A673 (cell line): ENCODE data around the gene C3orf33. TPM values are rescaled to one million over a fixed set of nuclear protein-coding genes. Genes with fewer than 3 reads are reported as not detected.

ENCODE experiments used
- BruUV-seq: library from RNA; stranded (reverse); fragments of 400-500 nt; replicated peaks from 2 replicates; lab custom pipeline; 2021; lab: Mats Ljungman, UMichigan
- CTCF ChIA-PET: fragments of 300-600 bp; sonication (Branson Sonifier 250); formaldehyde crosslinking; loops from one replicate; lab custom pipeline; 2022; ENCODE audit warnings: antibody characterized with exemption; lab: Charles Lee
- POLR2A ChIA-PET: fragments of 300-600 bp; sonication (Branson Sonifier 250); formaldehyde crosslinking; loops from one replicate; lab custom pipeline; 2022; ENCODE audit warnings: antibody characterized with exemption; ENCODE audit not compliant: low non-redundant PET; lab: Charles Lee
- DNase-seq: peaks from one replicate; pipeline ENCODE4 v3.0.0-alpha.2; 2015; ENCODE audit warnings: low spot score
- H3K27ac ChIP-seq: fragments of 200-600 bp; sonication (generic); 2 replicates; pipeline ENCODE4 v1.5.1; 2016; ENCODE audit warnings: mixed run types, low read depth, mild to moderate bottlenecking, mixed read lengths, antibody characterized with exemption, low read length; ENCODE audit not compliant: poor library complexity, severe bottlenecking
- H3K27me3 ChIP-seq: fragments of 200-600 bp; sonication (generic); replicated peaks from 2 replicates; pipeline ENCODE4 v1.6.1; 2017; ENCODE audit warnings: mixed run types, low read depth, mild to moderate bottlenecking, mixed read lengths, antibody characterized with exemption, low read length; ENCODE audit not compliant: insufficient read depth, poor library complexity
- H3K36me3 ChIP-seq: fragments of 200-600 bp; sonication (generic); 2 replicates; pipeline ENCODE4 v1.6.1; 2016; ENCODE audit warnings: mixed run types, mild to moderate bottlenecking, mixed read lengths, antibody characterized with exemption, low read length; ENCODE audit not compliant: insufficient read depth, poor library complexity, severe bottlenecking
- H3K4me1 ChIP-seq: fragments of 200-600 bp; sonication (generic); 2 replicates; pipeline ENCODE4 v1.6.1; 2017; ENCODE audit warnings: mixed run types, mild to moderate bottlenecking, mixed read lengths, antibody characterized with exemption, low read length; ENCODE audit not compliant: insufficient read depth, poor library complexity, severe bottlenecking
- H3K4me3 ChIP-seq: fragments of 200-600 bp; sonication (generic); 2 replicates; pipeline ENCODE4 v1.5.1; 2016; ENCODE audit warnings: low read depth, mixed run types, mild to moderate bottlenecking, mixed read lengths, low read length; ENCODE audit not compliant: poor library complexity, severe bottlenecking
- H3K9me3 ChIP-seq: fragments of 200-600 bp; sonication (generic); 2 replicates; pipeline ENCODE4 v1.6.1; 2016; ENCODE audit warnings: mixed run types, low read depth, mild to moderate bottlenecking, mixed read lengths, antibody characterized with exemption, low read length; ENCODE audit not compliant: poor library complexity, severe bottlenecking
- EZH2 ChIP-seq: fragments of 200-600 bp; sonication (generic); IDR thresholded peaks from 2 replicates; pipeline ENCODE4 v1.6.1; 2017; ENCODE audit warnings: borderline replicate concordance, low read depth, mild to moderate bottlenecking, mixed read lengths, antibody characterized with exemption, low read length; ENCODE audit not compliant: poor library complexity, severe bottlenecking
- intact Hi-C: fragments of 100-400 bp; cut with micrococcal nuclease; formaldehyde crosslinking; loops from one replicate; pipeline ENCODE4 v1.10.0; 2022; ENCODE audit not compliant: unreplicated experiment
- total RNA-seq: library from RNA; stranded (reverse); gene quantifications from 2 replicates; pipeline ENCODE4 v1.2.3, GENCODE V29; 2021
- TF ChIP-seq, protein P1 (sequence below): fragments of 300-800, 200-600 bp; sonication (generic); conservative IDR thresholded peaks from 2 replicates; pipeline ENCODE4 v1.5.1; 2017; ENCODE audit warnings: low read depth, mild to moderate bottlenecking, antibody characterized with exemption, low read length, moderate library complexity, mixed read lengths

Gene C3orf33
- total RNA-seq, 1 experiment from 2014 or later, result 2.9 TPM

DNA sequence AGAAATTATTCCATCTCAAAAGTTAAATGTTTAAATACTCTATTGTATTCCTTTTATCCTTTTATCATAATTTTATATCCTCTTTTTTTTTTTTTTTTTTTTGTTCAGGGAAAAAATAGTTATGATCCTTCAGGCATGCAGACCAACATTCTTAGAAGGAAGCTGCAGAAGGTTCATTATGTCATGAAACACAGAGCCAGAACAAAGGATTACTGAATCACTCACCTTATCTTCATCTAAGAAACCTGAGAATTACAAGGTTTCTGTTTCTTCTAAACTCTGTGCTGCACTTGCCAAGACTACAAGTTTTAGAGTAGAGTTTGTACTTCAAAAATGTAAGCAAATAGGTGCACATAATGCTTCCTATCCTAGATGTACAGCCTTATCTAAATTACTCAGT, 64.5 kb downstream of the C3orf33 start:
- Histone ChIP-seq H3K4me3 (no peak overlapping the region), H3K9me3 (no peaks in the 10 kb centered on the region), H3K27ac (no peak overlapping the region), H3K36me3 (no peaks in the 10 kb centered on the region), H3K27me3 (no peaks in the 10 kb centered on the region), H3K4me1 (peaks cover 8% of the 10 kb centered on the region)
- POLR2A ChIA-PET, result no interaction called here
- no peak for DNase-seq
- intact Hi-C loops, result no loop called here
- CTCF ChIA-PET, result no interaction called here
- no peak for TF ChIP-seq EZH2
- TF ChIP-seq, protein P1, sequence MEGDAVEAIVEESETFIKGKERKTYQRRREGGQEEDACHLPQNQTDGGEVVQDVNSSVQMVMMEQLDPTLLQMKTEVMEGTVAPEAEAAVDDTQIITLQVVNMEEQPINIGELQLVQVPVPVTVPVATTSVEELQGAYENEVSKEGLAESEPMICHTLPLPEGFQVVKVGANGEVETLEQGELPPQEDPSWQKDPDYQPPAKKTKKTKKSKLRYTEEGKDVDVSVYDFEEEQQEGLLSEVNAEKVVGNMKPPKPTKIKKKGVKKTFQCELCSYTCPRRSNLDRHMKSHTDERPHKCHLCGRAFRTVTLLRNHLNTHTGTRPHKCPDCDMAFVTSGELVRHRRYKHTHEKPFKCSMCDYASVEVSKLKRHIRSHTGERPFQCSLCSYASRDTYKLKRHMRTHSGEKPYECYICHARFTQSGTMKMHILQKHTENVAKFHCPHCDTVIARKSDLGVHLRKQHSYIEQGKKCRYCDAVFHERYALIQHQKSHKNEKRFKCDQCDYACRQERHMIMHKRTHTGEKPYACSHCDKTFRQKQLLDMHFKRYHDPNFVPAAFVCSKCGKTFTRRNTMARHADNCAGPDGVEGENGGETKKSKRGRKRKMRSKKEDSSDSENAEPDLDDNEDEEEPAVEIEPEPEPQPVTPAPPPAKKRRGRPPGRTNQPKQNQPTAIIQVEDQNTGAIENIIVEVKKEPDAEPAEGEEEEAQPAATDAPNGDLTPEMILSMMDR, result no peak
- no TSS peak for BruUV-seq

- Histone ChIP-seq H3K36me3 (no peaks in the 10 kb centered on the region), H3K4me3 (no peak overlapping the region), H3K4me1 (peaks cover 4% of the 10 kb centered on the region), H3K27ac (no peak overlapping the region), H3K27me3 (no peaks in the 10 kb centered on the region), H3K9me3 (no peaks in the 10 kb centered on the region)
- intact Hi-C loops, result no loop called here
- TF ChIP-seq EZH2, result no peak
- TF ChIP-seq, protein P1, result no peak
- no TSS peak for BruUV-seq
- DNase-seq, result no peak
- CTCF ChIA-PET, result no interaction called here
- POLR2A ChIA-PET, result no interaction called here
Measured at GRCh38 chr3:155741101-155741500, 65.0 kb downstream of the C3orf33 start.

GRCh38 chr3:155739154-155739553, 66.9 kb downstream of the C3orf33 start:
- H3K4me1 ChIP-seq, result no peaks in the 10 kb centered on the region
- DNase-seq, result peak; percentile 49
- no peaks in the 10 kb centered on the region for H3K36me3 ChIP-seq
- H3K4me3 ChIP-seq, result no peak overlapping the region
- no peaks in the 10 kb centered on the region for H3K27me3 ChIP-seq
- TF ChIP-seq, protein P1, result peak; percentile 37
- no peak for TF ChIP-seq EZH2
- ChIA-PET POLR2A (interaction anchor here (0.6 kb wide), 1 partner anchor 301 kb away, joined by 3 read pairs; no protein-coding TSS in a partner anchor), CTCF (no interaction called here)
- intact Hi-C loops, result no loop called here
- no TSS peak for BruUV-seq
- no peak overlapping the region for H3K27ac ChIP-seq
- H3K9me3 ChIP-seq, result no peaks in the 10 kb centered on the region
